Measurements from ENCODE around the gene PARP15.
A peak's percentile ranks its signal among the peaks of the same experiment; 100 is the strongest.
"Not testable (repeated sequence)": the region's sequence is repeated elsewhere in the genome, so short reads cannot be mapped to it uniquely, and the experiment has no call there.

Gene PARP15

GRCh38 chr3:122577409-122578031 is at the start of gene PARP15:
TSS of gene PARP15 (plus strand) at chr3:122577650. CDS start at chr3:122577668, 18 bp downstream.
- no peak for DNase-seq (ENCODE audit: low spot score)

GRCh38 chr3:122530164-122530563 is 47.3 kb upstream of the PARP15 start:
- no peak for DNase-seq (ENCODE audit: low spot score)

GRCh38 chr3:122533480-122533879 is 44.0 kb upstream of the PARP15 start:
- no peak for DNase-seq (ENCODE audit: low spot score)

GRCh38 chr3:122533931-122534334 is 43.5 kb upstream of the PARP15 start:
- peak; percentile 89 for DNase-seq (ENCODE audit: low spot score)

- DNase-seq (ENCODE audit: low spot score), result no peak
These were observed 41.4 kb upstream of the PARP15 start for GRCh38 chr3:122535964-122536631.

- no peak for DNase-seq (ENCODE audit: low spot score)
These were observed 40.8 kb upstream of the PARP15 start for GRCh38 chr3:122536632-122537001.

- DNase-seq (ENCODE audit: low spot score), result no peak
These were observed 38.4 kb upstream of the PARP15 start for GRCh38 chr3:122538956-122539490.

GRCh38 chr3:122546151-122546550 is 31.3 kb upstream of the PARP15 start:
- DNase-seq (ENCODE audit: low spot score), result no peak

- DNase-seq (ENCODE audit: low spot score), result no peak
These were observed 29.4 kb upstream of the PARP15 start for GRCh38 chr3:122548076-122548475.

GRCh38 chr3:122548619-122549018 is 28.8 kb upstream of the PARP15 start:
- DNase-seq (ENCODE audit: low spot score), result no peak

- DNase-seq (ENCODE audit: low spot score), result no peak
These were observed 24.3 kb upstream of the PARP15 start for GRCh38 chr3:122553171-122553570.

GRCh38 chr3:122555275-122556071 is 22.0 kb upstream of the PARP15 start:
- DNase-seq (ENCODE audit: low spot score), result peak; percentile 71

GRCh38 chr3:122557356-122557755 is 20.1 kb upstream of the PARP15 start:
- no peak for DNase-seq (ENCODE audit: low spot score)

- DNase-seq (ENCODE audit: low spot score), result no peak
These were observed 18.8 kb upstream of the PARP15 start for GRCh38 chr3:122558605-122559004.

- DNase-seq (ENCODE audit: low spot score), result no peak
These were observed 17.5 kb upstream of the PARP15 start for GRCh38 chr3:122559906-122560305.

- peak; percentile 65 for DNase-seq (ENCODE audit: low spot score)
These were observed 16.8 kb upstream of the PARP15 start for GRCh38 chr3:122560680-122561079.

- no peak for DNase-seq (ENCODE audit: low spot score)
These were observed 14.3 kb upstream of the PARP15 start for GRCh38 chr3:122562923-122563716.

- DNase-seq (ENCODE audit: low spot score), result peak; percentile 23
These were observed 13.8 kb upstream of the PARP15 start for GRCh38 chr3:122563717-122564025.

GRCh38 chr3:122564155-122564912 is 13.1 kb upstream of the PARP15 start, which contains the start of the genes DTX3L and PARP9:
TSS of gene DTX3L (plus strand) at chr3:122564338. CDS start at chr3:122564427, 89 bp downstream.
TSS of gene PARP9 (minus strand) at chr3:122564300. CDS start at chr3:122559620, 4,680 bp downstream.
- peak; percentile 85 for DNase-seq (ENCODE audit: low spot score)

GRCh38 chr3:122568131-122568530 is 9.3 kb upstream of the PARP15 start:
- not testable (repeated sequence) for DNase-seq (ENCODE audit: low spot score)

- DNase-seq (ENCODE audit: low spot score), result no peak
These were observed 8.7 kb upstream of the PARP15 start for GRCh38 chr3:122568755-122569154.

Data from kidney tubule cell (primary cell).